AG09309 (cell line): ENCODE results near the gene CYBRD1.

Experiments used
- DNase-seq: peaks from one replicate; pipeline ENCODE4 v3.0.0-alpha.2; 2010; ENCODE audit warnings: low read depth
- H3K4me3 ChIP-seq: 2 replicates; pipeline ENCODE4 v1.5.1; 2011; ENCODE audit warnings: mild to moderate bottlenecking, low read depth, low read length, moderate library complexity; ENCODE audit not compliant: control insufficient read depth
- CTCF ChIP-seq: IDR thresholded peaks from 2 replicates; pipeline ENCODE4 v1.5.1; 2011; ENCODE audit warnings: mild to moderate bottlenecking, low read depth, low read length, inconsistent platforms; ENCODE audit not compliant: insufficient read depth, control insufficient read depth; ENCODE audit errors: missing control alignments

The CYBRD1 gene

GRCh38 chr2:171550613-171551012, 28.3 kb downstream of the CYBRD1 start:
- no peak for DNase-seq
- no peak for TF ChIP-seq CTCF
- no peak overlapping the region for H3K4me3 ChIP-seq

GRCh38 chr2:171551836-171552235, 29.6 kb downstream of the CYBRD1 start:
- no peak for DNase-seq
- TF ChIP-seq CTCF = no peak
- H3K4me3 ChIP-seq = no peak overlapping the region

GRCh38 chr2:171553236-171553635, 31.0 kb downstream of the CYBRD1 start:
- TF ChIP-seq CTCF = no peak

GRCh38 chr2:171553858-171554257, 31.6 kb downstream of the CYBRD1 start:
- DNase-seq = no peak
- no peak overlapping the region for H3K4me3 ChIP-seq
- TF ChIP-seq CTCF = no peak

More at GRCh38 chr2:171553236-171553635, 31.0 kb downstream of the CYBRD1 start:
- no peak overlapping the region for H3K4me3 ChIP-seq
- DNase-seq = no peak

- no peak for DNase-seq
- no peak for TF ChIP-seq CTCF
- H3K4me3 ChIP-seq = no peak overlapping the region
These were observed 32.8 kb downstream of the CYBRD1 start for GRCh38 chr2:171554991-171555615.

GRCh38 chr2:171557363-171557762, 35.1 kb downstream of the CYBRD1 start:
- DNase-seq = no peak
- no peak overlapping the region for H3K4me3 ChIP-seq
- TF ChIP-seq CTCF = no peak
